GM18520 (cell line): ENCODE data around the gene HELT.
A peak's percentile ranks its signal among the peaks of the same experiment; 100 is the strongest.

ENCODE experiments used
- ATAC-seq: cut with Tn5 transposase; IDR thresholded peaks from one replicate; pipeline ENCODE4 v1.9.1; 2021; ENCODE audit not compliant: unreplicated experiment

HELT gene

DNA sequence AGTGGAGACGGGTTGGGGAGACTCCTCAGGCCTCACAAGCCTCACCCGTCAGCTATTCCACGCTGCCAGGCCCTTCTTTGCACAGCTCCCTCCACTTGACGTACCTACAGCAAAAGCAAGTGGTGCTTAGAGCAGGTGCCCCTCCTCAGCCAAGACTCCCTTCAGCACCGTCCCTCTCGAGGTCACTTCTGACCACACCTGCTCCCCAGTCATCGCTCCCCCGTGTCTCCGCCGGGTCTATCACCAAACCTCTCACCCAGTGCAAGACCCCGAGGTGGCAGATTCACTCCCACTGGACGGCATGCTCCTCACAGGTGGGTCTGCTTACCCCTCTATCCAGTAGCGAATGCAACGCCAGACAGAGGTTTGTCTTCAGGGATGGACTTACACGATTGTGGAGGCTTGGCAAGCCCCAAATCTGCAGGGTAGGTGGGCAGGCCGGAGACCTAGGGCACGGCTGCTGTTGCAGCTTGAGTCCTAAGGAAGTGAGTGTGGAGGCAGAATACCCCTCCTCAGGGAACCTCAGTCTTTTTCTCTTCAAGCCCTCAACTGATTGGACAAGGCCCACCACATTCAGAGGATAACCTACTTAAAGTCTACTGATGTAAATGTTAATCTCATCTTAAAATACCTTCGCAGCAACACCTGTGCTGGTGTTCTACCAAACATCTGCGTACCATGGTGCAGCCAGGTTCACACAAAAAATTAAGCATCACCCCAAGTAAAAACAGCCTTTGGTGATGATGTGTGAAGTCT is 14.5 kb upstream of the HELT start:
- no peak for ATAC-seq

DNA sequence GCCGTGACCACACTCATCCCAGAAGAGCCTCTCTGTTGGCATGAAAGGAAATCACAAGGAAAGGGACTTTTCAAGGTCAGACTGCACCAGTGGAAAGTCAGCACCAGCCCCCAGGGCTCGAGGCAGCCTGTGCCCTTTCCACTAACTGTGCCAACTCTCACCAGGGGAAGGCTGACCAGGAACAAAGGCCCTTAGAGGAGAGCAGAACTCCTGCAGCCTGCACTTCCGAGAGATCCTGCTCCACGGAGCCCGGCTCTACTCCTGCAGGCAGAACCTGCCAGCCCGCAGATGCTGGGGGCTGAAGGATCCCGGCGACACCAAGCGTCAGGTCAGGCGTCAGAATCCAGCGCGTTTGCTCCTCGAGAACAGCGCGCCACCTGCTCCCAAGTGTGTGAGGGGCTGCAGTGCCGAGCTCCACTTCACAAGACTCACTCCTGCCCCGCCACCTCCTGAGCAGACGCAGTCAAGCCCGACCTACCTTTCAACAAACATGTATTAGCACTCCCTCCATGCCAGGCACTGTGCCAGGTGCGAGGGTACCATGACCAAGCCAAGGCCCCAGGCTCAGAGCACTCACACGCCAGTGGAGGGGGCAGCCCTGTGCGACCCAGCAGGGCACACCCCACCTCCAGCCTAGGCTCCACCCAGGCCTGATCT is 13.6 kb upstream of the HELT start:
- peak; percentile 15 for ATAC-seq

DNA sequence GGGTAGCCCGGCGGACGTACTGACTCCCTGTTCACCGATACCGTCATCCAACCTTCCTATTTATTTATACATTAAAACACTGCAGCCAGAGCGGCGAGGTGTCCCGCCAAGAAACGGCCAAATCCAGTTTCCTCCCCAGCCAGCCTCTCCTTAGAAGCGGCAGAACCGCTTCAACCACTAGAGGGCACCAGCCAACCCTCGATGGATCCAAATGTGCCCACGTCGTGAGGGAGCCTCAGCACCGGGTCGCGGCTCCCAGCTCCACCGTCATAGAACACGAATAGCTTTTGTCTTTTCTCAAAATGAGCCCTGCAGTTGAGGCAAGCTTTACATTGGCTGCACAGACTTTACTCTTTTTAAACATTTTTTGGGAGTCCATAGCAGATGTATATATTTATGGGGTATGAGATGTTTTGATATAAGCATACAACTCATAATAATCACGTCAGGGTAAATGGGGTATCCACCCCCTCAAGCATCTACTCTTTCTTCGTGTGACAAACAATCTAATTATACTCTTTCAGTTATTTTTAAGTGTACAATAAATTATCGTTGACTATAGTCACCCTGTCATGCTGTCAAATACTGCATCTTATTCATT is 13.0 kb upstream of the HELT start:
- ATAC-seq = peak; percentile 86

DNA sequence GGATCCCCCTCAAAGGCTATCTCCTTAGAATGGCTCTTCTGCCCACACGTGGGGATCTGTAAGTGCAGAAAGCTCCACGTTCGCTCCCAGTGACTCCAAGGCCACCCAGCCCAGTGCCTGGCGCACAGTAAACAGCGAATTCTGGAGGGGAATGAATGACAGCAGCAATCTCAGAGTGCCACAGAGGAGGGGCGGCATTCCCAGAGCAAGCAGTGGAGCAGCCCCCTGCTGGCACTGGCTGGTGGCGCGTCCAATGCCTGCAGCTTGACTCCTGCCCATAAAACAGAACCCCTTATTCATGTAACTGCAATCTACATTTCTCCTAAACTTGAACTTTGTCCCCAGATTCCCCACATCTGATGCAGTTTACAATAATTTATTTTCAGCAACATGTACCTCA is 6.9 kb upstream of the HELT start:
- ATAC-seq = no peak

DNA sequence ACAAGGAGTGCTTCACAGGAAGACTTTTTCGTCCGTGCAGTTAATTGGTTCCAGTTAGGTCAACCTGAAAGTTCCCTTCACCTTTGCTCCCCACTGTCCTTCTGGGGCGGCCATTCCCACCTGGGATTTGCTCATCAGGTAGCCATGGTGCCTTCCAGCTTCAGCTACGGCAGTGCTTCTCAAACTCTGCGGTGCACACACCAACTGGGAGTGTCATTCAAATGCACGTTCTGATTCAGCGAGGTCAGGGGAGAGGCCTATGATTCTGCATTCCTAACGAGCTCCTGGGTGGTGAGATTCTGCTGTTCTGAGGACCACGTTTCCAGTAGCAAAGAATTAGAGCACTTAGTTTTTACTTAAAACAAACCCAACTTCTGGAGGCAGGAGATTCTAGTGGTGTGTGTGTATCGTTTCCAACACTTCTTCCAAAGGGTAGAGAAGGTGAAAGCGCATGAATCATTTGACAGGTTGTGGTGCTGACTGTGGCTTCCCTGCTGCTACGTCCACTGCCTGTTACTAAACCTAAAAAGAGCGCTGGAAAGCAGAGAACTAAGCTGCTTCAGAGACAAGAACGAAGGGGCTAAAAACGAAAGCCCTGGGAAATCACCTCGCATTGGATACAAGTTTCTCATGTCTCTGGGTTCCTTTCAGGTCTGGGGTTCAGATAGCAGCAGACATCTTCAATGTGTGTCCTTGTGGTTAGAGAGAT is 4.7 kb upstream of the HELT start:
- no peak for ATAC-seq

DNA sequence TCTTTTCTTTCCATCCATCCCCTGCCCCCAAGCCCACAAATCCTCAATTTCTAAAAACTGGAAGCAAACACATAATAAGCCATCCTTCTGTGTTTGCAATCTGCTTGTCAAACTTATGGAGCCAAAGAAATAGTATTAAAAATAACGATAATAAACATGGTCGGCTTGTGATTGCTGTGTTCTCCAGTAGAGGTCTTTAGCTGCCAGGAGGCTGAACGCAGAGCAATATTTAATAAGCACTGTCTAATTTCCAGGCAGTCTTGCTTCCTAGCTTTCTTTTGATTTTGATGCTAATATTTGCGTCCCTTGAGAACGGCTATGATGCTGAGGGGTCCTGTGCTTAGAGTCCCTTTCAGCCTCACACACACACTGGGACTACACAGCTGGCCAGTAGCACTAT is 3.2 kb upstream of the HELT start:
- no peak for ATAC-seq

DNA sequence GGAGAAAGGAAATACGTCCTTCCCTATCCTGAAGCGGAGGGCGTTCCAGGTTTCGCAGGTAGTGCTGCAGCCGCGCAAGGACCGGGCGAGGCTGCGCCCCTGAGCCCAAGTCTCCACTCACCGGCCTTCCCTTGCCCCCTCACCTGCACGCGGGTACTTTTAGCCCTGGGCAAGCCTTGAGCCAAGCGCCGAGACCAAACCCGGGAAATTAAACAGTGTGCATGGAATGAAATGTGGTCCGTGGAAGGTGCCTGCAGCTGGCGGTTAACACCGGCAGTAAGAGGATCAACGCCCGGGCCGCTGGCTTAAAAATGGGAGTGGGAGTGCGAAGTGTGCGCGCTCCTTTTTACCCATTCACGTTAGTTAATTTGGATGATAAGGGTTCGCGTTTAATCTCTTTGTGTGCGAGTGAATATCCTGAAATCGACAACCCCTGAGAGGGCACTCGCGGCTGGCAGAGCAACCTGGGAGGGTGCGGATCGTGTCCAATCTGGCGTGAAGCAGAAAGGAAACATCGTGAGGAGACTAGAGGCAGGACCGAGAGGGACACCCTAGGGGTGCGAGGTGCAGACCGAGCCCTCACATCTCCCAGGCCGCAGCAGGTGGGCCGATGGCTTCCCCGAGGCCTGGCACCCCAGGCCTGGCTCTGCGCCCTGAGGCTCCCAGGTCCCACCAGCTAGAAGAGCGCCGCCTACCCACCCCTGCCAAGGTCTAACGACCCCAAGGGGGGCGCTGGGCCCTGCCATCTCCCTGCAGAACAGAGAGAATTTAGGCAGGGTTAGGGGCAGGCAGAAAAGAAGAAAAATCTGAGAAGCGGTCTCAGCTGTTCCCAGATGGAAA is 2.0 kb upstream of the HELT start:
- no peak for ATAC-seq

DNA sequence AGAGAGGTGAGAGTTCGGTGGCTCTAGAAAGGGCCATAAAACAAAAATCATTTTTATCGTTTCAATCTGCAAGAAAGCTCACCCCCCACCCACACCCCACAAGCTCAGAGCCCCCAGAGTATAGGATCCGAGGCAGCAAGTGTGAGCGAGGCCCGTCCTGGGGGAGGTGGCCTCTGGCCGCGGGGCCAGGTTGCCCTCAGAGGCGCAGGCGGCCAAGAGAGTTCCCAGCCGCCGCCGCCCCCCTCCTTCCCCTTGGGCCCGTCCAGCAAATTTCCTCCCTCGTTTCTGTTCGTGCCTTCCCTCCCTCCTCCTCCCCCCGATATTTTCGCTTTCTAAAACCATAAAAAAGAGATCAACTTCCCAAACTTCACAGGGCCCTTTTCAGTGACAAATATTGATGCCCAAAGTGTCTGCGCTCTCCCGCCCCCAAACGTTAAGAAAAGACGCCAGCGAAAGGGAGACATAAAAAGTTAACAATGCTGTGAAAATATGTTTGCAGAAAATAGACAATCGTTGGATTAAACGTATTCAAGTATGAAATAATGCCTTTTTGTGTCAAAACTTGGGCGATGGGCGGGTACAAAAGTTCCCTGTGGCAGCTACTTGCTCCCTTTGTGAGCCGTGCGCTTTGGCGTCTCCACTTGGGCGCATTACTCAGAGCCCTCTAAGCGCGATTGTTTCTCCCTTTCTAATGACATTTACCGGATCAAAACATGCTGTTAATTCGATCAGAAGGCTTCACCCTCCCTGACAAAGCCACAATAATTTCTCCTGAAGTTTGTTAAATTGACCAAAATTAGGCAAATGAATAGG is 1.1 kb upstream of the HELT start:
- ATAC-seq = no peak

DNA sequence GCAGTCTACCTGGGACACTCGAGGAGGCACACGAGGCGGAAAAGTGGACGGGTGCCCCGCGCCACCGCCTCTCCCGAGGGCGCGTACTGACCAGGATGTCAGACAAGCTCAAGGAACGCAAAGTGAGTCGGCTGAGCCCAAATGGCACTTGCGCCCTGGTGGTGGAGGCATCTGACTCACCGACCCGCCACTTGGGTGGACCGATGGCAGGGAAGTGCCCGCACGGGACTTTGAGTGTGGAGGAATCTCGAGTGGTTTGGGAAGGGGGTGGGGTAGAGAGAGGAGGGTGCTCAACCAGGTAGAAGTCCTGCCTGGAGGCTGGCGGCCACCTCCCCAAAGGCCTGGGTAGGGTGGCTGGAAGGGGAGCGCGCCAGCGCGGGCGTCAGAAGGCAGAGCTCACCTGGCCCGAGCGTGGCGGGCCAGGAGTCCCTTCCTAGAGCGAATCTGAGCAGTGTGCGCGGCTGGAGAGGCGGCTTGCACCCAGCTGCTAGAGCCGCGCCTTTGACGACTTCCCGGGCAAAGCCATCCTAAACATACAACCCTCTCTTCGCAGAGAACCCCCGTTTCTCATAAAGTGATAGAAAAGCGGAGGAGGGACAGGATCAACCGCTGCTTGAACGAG is 655 bp downstream of the HELT start:
- ATAC-seq = no peak

DNA sequence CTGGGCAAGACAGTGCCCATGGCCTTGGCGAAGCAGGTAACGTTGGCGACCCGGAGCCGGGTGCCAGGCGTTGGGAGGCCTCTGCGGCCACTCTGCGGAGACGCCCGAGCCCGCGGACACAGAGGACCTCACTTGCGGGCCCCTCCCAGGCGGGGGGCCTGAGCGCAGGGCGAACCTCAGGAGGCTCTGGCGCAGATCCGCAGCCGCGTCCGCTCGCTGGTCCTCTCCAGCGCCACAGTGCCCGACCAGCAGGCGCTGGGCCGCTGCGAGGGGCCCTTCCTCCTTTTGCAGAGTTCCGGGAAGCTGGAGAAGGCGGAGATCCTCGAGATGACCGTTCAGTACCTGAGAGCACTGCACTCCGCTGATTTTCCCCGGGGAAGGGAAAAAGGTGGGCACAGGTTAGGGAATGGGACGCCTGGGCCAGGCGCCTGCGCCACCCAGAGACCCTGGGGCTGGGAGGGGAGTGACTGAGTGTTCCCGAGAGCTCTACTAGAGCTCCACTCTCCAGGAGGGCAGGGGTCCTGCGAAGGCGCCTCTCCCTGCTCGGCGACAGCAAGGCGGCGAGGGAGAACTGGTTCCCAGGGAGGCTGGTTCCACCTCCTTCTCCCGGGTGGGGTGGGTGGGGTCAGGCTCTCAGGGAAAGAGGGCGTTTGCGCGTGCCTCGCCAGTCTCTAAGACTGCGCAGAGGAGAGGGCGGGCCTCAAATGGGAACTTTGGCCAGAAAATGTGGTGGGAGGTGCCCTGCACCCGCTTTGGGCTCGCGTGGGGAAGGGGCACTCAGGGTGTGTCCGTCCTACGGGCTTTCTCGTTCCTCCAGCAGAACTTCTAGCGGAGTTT is 1.4 kb downstream of the HELT start:
- ATAC-seq = no peak

DNA sequence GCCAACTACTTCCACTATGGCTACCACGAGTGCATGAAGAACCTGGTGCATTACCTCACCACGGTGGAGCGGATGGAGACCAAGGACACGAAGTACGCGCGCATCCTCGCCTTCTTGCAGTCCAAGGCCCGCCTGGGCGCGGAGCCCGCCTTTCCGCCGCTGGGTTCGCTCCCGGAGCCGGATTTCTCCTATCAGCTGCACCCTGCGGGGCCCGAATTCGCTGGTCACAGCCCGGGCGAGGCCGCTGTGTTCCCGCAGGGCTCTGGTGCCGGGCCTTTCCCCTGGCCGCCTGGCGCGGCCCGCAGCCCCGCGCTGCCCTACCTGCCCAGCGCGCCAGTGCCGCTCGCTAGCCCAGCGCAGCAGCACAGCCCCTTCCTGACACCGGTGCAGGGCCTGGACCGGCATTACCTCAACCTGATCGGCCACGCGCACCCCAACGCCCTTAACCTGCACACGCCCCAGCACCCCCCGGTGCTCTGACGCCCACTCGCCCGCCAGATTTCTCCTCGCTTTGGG is 2.1 kb downstream of the HELT start:
- no peak for ATAC-seq

DNA sequence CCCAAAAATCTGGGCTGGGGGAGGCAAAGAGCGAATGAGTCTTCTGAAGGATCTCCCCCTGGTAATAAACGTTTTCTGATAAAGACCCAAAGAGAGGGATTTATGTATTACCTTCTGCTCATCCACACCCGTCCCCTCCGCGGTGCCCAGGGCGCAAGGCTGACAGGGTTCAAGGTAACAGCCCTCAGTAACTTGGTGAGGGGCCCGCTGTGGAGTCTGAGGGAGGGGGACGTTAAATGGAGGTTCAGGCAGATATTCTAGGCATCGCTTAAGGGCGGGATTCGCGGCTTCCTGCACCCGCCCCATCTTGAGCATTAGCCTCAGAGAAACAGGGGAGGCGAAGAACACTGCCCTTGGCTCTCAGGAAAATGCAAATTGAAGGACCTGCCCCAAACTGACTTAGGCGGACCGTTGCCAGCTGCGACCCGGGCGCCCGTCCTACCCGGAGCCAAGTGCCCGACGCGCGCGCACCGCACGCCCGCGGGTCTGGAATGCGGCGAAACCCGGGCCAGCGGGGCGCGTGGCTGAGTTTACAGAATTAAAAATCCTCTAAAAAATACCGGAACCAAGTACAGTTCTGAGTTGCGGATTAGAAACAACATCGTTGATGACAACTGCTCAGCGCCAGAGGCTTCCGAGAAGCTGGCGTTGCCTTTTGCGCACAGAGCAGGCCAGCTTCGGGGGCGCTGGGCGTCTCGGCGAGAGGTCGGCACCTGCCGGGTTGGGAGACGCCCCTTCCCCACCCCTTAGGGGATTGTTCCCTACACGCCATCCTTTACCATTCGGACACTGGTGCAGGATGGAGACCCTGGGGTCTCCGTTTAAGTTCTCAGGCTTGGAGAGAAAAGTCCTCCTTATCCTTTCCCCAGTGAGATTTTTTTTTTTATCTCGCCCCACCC is 2.8 kb downstream of the HELT start:
- no peak for ATAC-seq

DNA sequence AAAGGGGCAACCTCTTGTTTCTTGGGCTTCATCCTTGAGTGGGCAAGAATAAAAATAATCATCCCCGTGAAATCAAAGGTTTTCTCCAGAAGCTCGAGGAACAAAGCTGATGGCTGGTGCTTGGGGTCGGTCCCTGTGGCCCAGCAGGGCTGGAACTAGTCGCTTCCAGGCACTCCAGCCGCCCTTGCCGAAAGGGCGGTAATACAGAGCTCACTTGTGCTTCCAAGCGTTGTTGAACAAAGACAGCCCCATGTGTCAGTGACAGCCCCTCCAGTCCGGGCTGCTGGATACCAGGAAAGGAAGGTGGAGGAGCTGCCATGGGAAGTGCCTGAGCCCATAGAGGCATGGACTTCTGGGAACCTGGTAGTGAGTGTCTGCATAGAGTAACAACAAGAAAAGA is 5.2 kb downstream of the HELT start:
- ATAC-seq = no peak

DNA sequence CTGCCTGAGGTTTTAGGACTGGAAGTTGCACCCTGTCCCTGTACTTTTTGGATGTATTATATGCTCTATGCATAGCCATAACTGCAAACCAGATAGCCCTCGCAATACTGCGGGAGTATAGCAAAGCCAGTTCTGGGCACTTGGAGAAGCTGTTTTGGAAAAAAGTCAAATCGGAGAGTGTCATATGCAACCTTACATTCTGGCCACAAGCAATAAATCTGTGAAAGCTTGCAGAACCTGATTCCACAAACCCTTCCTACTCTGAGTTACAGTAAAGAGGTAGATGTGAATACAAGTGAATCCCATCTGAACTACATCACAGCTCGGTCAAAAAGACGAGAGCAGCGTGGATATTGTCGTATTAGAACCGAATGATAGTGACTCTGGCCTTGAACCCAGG is 10.3 kb downstream of the HELT start:
- no peak for ATAC-seq

DNA sequence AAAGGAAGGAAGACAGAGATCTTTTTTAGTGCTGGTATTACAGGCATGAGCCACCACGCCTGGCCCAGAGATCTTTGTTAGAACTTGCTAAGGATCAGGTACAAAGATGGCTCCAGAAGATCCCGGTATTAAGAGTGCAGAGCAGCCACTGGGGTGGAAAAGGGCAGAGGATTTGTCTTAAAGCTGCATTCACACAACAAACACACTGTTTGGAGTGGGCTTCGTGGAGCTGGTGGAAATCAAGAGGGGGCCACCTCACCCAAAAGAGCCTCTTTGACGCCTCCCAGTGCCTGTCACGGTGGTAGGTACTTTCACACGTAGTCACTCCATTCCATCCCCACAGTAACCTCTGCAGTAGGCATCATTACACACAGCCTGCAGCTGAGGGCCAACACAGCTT is 13.3 kb downstream of the HELT start:
- no peak for ATAC-seq

DNA sequence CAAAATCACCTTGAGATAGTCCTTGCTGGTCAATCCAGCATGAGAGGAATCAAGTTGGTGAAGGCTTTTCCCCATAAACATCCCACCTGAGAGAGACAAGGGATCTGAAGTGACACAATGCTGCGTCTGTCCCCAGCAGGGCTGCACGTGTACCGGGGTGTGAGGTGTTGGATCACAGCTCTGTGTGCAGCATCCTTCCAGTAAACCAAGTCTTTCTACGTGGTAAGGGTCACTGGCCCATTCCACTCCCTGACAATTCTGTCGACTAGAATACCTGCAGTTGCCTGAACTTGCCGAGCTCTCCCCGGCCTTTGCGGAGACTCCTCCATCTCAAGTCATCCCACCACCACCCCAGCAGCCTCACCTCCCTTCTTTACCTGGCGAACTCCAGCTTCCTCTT is 14.8 kb downstream of the HELT start:
- no peak for ATAC-seq

DNA sequence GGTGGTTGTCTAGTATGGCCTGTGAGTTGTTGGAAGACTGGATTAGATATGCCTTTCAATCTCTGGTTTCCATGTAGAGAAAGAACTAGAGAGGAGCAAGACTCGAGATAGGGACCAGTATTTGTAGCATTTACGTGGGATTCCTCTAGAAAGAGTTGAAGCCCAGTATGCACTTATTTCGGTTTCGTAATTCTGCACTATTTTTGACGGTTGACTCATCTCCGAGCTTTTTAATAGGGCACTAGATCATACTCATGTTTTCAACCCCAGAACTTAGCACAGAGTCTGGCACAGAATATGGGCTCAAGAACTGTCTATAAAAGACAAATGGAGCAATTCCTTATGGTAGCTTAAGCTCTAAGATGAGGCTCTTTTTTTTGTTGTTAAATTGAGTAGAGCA is 15.7 kb downstream of the HELT start:
- ATAC-seq = no peak

DNA sequence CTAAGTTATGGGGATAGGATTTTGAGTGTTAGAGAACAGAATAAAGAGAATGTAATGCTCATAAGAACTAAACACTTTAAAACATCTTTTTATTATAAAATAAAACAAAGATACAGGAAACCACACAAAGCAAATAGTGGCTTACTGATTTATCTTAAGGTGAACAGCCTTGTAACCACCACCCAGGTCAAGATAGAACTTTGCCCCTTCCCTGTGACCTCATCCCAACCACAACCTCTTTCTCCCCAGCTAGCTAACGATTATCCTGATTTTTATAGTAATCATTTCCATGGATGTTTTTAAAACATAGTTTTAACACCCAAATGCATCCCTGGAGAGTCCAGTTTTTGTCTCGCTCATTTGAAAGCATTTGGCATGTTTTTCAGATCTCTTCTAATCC is 17.0 kb downstream of the HELT start:
- no peak for ATAC-seq
